ENCODE results near the gene ZNF211. TPM values are rescaled to one million over a fixed set of nuclear protein-coding genes. Genes with fewer than 3 reads are reported as not detected.

ZNF211 gene
- total RNA-seq, 6 experiments from 2014 or later = 1.7 to 5.4 (median 3.9) TPM

GRCh38 chr19:57648331-57649003, 15.5 kb downstream of the ZNF211 start:
- Histone ChIP-seq H3K27me3 (no peaks in the 10 kb centered on the region), H3K9me3 (no peaks in the 10 kb centered on the region), H3K27ac (no peak overlapping the region), H3K36me3 (no peaks in the 10 kb centered on the region), H3K4me3 (no peak overlapping the region), H3K4me1 (no peaks in the 10 kb centered on the region)
- 56% methylated on average over 5 of the region's 6 CpGs for whole genome bisulfite sequencing (ENCODE audit: insufficient coverage, low coverage, low lambda C conversion rate, missing lambda C conversion rate)
- no peak for DNase-seq
- TF ChIP-seq CTCF (IDR thresholded peaks at IDR 0.05) (no peak), POLR2A (IDR thresholded peaks at IDR 0.05) (no peak)
- intact Hi-C loops (cut with DNase I) = no loop called here
- ATAC-seq = no peak

- 38% methylated on average over 6 of the region's 6 CpGs for WGBS (ENCODE audit: insufficient coverage, low coverage, low lambda C conversion rate, missing lambda C conversion rate)
- H3K4me1 ChIP-seq = no peaks in the 10 kb centered on the region
- no peaks in the 10 kb centered on the region for H3K36me3 ChIP-seq
- TF ChIP-seq CTCF (IDR thresholded peaks at IDR 0.05) (no peak), POLR2A (IDR thresholded peaks at IDR 0.05) (no peak)
- DNase-seq (no peak), ATAC-seq (no peak)
- no peak overlapping the region for H3K27ac ChIP-seq
- no peaks in the 10 kb centered on the region for H3K27me3 ChIP-seq
- no peaks in the 10 kb centered on the region for H3K9me3 ChIP-seq
- H3K4me3 ChIP-seq = no peak overlapping the region
- intact Hi-C loops (cut with DNase I) = no loop called here
These were observed 18.7 kb downstream of the ZNF211 start for GRCh38 chr19:57651654-57651996.

- ATAC-seq = no peak
- intact Hi-C loops (cut with DNase I) = no loop called here
- no peak overlapping the region for H3K4me3 ChIP-seq
- H3K4me1 ChIP-seq = no peaks in the 10 kb centered on the region
- 67% methylated on average over 1 of the region's 2 CpGs for WGBS (ENCODE audit: insufficient coverage, low coverage, low lambda C conversion rate, missing lambda C conversion rate)
- no peaks in the 10 kb centered on the region for H3K36me3 ChIP-seq
- TF ChIP-seq CTCF (IDR thresholded peaks at IDR 0.05) = no peak
- no peak for TF ChIP-seq POLR2A (IDR thresholded peaks at IDR 0.05)
- H3K9me3 ChIP-seq = no peaks in the 10 kb centered on the region
- H3K27ac ChIP-seq = no peak overlapping the region
- H3K27me3 ChIP-seq = no peaks in the 10 kb centered on the region
- DNase-seq = no peak
These were observed 20.7 kb downstream of the ZNF211 start for GRCh38 chr19:57653689-57654088.

GRCh38 chr19:57655443-57655842, 22.5 kb downstream of the ZNF211 start:
- Histone ChIP-seq H3K4me3 (no peak overlapping the region), H3K36me3 (no peaks in the 10 kb centered on the region), H3K27ac (no peak overlapping the region), H3K9me3 (no peaks in the 10 kb centered on the region), H3K27me3 (no peaks in the 10 kb centered on the region), H3K4me1 (no peaks in the 10 kb centered on the region)
- 33% methylated on average over 1 of the region's 1 CpG for WGBS (ENCODE audit: insufficient coverage, low coverage, low lambda C conversion rate, missing lambda C conversion rate)
- TF ChIP-seq CTCF (IDR thresholded peaks at IDR 0.05) (no peak), POLR2A (IDR thresholded peaks at IDR 0.05) (no peak)
- intact Hi-C loops (cut with DNase I) = no loop called here
- no peak for ATAC-seq
- DNase-seq = no peak

GRCh38 chr19:57656346-57656745, 23.4 kb downstream of the ZNF211 start:
- H3K9me3 ChIP-seq = no peaks in the 10 kb centered on the region
- ATAC-seq (no peak), DNase-seq (no peak)
- TF ChIP-seq POLR2A (IDR thresholded peaks at IDR 0.05) (no peak), CTCF (IDR thresholded peaks at IDR 0.05) (no peak)
- H3K4me1 ChIP-seq = no peaks in the 10 kb centered on the region
- no peaks in the 10 kb centered on the region for H3K36me3 ChIP-seq
- no peak overlapping the region for H3K27ac ChIP-seq
- H3K4me3 ChIP-seq = no peak overlapping the region
- no peaks in the 10 kb centered on the region for H3K27me3 ChIP-seq
- 50% methylated on average over 1 of the region's 1 CpG for WGBS (ENCODE audit: insufficient coverage, low coverage, low lambda C conversion rate, missing lambda C conversion rate)
- intact Hi-C loops (cut with DNase I) = no loop called here
